HEK293 (cell line): ENCODE data around the gene CYP1A1.

Experiments
- CTCF ChIP-seq: fragments of 450-650 bp; formaldehyde crosslinking; IDR thresholded peaks from 2 replicates; pipeline ENCODE4 v1.5.1; 2016; ENCODE audit warnings: missing biosample characterization, missing genetic modification characterization
- ZEB2 ChIP-seq: fragments of 450-650 bp; formaldehyde crosslinking; IDR thresholded peaks from 2 replicates; pipeline ENCODE4 v1.5.1; 2016; ENCODE audit warnings: missing biosample characterization, missing genetic modification characterization
- ZNF133 ChIP-seq: fragments of 450-650 bp; formaldehyde crosslinking; IDR thresholded peaks from 2 replicates; pipeline ENCODE4 v1.5.1; 2016; ENCODE audit warnings: missing biosample characterization, missing genetic modification characterization
- ZNF24 ChIP-seq: fragments of 450-650 bp; formaldehyde crosslinking; IDR thresholded peaks from 2 replicates; pipeline ENCODE4 v1.5.1; 2016; ENCODE audit warnings: missing biosample characterization, missing genetic modification characterization
- ZNF324 ChIP-seq: fragments of 450-650 bp; formaldehyde crosslinking; IDR thresholded peaks from 2 replicates; pipeline ENCODE4 v1.5.1; 2016; ENCODE audit warnings: missing biosample characterization, missing genetic modification characterization
- ZNF621 ChIP-seq: fragments of 450-650 bp; formaldehyde crosslinking; IDR thresholded peaks from 2 replicates; pipeline ENCODE4 v1.5.1; 2017; ENCODE audit warnings: missing biosample characterization, missing genetic modification characterization

DNA sequence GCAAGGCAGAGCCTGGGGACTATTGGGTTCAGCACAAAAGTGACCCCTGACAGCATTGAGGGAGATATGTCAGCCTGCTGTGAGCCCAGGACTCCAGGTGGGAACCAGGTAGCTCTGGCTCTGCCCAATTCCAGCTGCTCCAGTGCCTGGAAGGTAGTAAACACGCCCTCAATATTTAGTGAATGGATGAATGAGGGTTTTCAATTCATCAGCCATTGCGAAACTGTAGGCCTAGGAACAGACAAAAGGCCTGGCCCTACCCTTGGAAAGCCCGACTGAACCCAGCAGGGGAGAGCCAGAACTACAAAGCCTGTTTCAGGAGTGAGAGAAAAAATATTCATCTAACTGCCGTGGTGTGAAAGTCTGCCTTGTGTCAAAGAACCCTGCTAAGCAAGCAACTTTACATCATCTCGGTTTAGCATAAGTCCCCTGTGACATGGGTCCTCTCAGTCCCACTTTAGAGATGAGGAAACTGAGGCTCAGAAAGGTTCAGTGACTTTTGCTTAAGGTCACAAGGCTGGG is 48.5 kb upstream of the CYP1A1 start:
- TF ChIP-seq ZNF24 (no peak), CTCF (tag by site-specific recombination) (no peak), ZNF324 (tag by site-specific recombination) (no peak), ZNF621 (tag by site-specific recombination) (no peak), ZEB2 (tag by site-specific recombination) (no peak), ZNF133 (no peak)
